Measurements from ENCODE around the gene OR8B3.

OR8B3 gene

GRCh38 chr11:124440608-124441007 lies 41.8 kb upstream of the OR8B3 start:
- DNase-seq (ENCODE audit: low read depth), result no peak
- no peak overlapping the region for H3K4me3 ChIP-seq (ENCODE audit: low read depth, low read length)
- TF ChIP-seq, protein P1, sequence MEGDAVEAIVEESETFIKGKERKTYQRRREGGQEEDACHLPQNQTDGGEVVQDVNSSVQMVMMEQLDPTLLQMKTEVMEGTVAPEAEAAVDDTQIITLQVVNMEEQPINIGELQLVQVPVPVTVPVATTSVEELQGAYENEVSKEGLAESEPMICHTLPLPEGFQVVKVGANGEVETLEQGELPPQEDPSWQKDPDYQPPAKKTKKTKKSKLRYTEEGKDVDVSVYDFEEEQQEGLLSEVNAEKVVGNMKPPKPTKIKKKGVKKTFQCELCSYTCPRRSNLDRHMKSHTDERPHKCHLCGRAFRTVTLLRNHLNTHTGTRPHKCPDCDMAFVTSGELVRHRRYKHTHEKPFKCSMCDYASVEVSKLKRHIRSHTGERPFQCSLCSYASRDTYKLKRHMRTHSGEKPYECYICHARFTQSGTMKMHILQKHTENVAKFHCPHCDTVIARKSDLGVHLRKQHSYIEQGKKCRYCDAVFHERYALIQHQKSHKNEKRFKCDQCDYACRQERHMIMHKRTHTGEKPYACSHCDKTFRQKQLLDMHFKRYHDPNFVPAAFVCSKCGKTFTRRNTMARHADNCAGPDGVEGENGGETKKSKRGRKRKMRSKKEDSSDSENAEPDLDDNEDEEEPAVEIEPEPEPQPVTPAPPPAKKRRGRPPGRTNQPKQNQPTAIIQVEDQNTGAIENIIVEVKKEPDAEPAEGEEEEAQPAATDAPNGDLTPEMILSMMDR (conservative IDR thresholded peaks at IDR 0.05; ENCODE audit: low read depth, low read length), result no peak

GRCh38 chr11:124434699-124435098 lies 35.9 kb upstream of the OR8B3 start:
- no peak for DNase-seq (ENCODE audit: low read depth)
- H3K4me3 ChIP-seq (ENCODE audit: low read depth, low read length), result no peak overlapping the region
- TF ChIP-seq, protein P1 (conservative IDR thresholded peaks at IDR 0.05; ENCODE audit: low read depth, low read length), result no peak

GRCh38 chr11:124429599-124429998 lies 30.8 kb upstream of the OR8B3 start:
- TF ChIP-seq, protein P1 (conservative IDR thresholded peaks at IDR 0.05; ENCODE audit: low read depth, low read length), result no peak
- DNase-seq (ENCODE audit: low read depth), result no peak
- no peak overlapping the region for H3K4me3 ChIP-seq (ENCODE audit: low read depth, low read length)

- TF ChIP-seq, protein P1 (conservative IDR thresholded peaks at IDR 0.05; ENCODE audit: low read depth, low read length), result no peak
- H3K4me3 ChIP-seq (ENCODE audit: low read depth, low read length), result no peak within 1 kb of the TSS
Observed at GRCh38 chr11:124424384-124424921, 25.6 kb upstream of the OR8B3 start, which contains the start of gene OR8B4. TSS of gene OR8B4 (minus strand) at chr11:124424871. CDS start at chr11:124424871, 0 bp downstream.

DNA sequence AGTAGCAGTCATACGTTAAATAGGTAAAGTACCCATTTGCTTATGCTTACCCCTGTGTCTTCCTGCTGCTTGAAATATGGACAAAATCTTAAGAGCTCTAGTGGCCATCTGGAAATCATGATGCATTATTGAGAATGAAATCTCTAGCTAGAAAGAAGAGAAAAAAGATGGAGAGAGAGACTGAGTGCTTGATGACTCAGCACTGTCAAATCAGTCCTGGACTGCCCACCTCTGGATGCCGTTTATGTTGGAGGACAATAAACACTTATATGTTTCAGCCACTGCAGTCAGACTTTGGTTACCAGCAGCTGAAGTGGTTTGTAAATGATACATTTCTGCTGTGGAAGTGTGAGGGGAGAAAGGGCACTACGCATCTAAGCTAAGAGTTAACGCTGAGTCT lies 22.2 kb upstream of the OR8B3 start:
- TF ChIP-seq, protein P1 (conservative IDR thresholded peaks at IDR 0.05; ENCODE audit: low read depth, low read length), result no peak
- H3K4me3 ChIP-seq (ENCODE audit: low read depth, low read length), result no peak overlapping the region
- DNase-seq (ENCODE audit: low read depth), result peak; percentile 4

More at GRCh38 chr11:124424384-124424921, 25.6 kb upstream of the OR8B3 start, which contains the start of gene OR8B4:
- no peak for DNase-seq (ENCODE audit: low read depth)

GRCh38 chr11:124415356-124415923 lies 16.6 kb upstream of the OR8B3 start:
- H3K4me3 ChIP-seq (ENCODE audit: low read depth, low read length), result no peak overlapping the region
- TF ChIP-seq, protein P1 (conservative IDR thresholded peaks at IDR 0.05; ENCODE audit: low read depth, low read length), result peak; percentile 76
- peak; percentile 84 for DNase-seq (ENCODE audit: low read depth)

DNA sequence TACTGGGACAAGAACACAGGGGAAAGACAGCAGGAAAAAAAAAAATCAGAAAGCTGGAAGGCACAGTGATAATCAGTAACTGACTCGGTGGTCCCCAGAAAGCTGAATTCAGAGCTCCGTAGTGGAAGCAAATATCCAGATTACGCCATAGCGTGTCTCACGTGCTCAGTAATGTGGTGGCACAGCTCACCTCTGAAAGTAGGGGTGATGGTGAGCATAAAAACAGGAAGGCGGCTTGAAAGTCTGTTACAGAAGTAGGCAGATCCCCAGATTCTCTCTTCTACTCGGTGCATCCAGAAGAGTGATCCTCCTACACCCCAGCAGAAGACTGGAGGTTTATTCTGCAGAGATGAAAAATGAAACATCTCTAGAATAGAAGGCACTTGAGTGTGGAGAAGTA lies 11.1 kb upstream of the OR8B3 start:
- TF ChIP-seq, protein P1 (conservative IDR thresholded peaks at IDR 0.05; ENCODE audit: low read depth, low read length), result no peak
- no peak for DNase-seq (ENCODE audit: low read depth)
- H3K4me3 ChIP-seq (ENCODE audit: low read depth, low read length), result no peak overlapping the region

Measured in choroid plexus epithelial cell (primary cell).